K562 (cell line): ENCODE results near the gene HSD3B7. TPM values are rescaled to one million over a fixed set of nuclear protein-coding genes. Genes with fewer than 3 reads are reported as not detected.

ENCODE experiments used
- BRD4 ChIP-seq: fragments of 200-600 bp; sonication (generic); IDR thresholded peaks from 2 replicates; pipeline ENCODE4 v1.6.1; 2017; ENCODE audit warnings: inconsistent platforms
- BRD9 ChIP-seq: fragments of 450-650 bp; IDR thresholded peaks from 2 replicates; pipeline ENCODE4 v1.6.1; 2018; ENCODE audit warnings: low read depth; ENCODE audit not compliant: partially characterized antibody
- CBX1 ChIP-seq: sonication (generic); IDR thresholded peaks from 2 replicates; pipeline ENCODE4 v1.6.1; 2016; ENCODE audit warnings: antibody characterized with exemption, low read depth, mild to moderate bottlenecking
- CREM ChIP-seq: IDR thresholded peaks from 2 replicates; pipeline ENCODE4 v1.6.1; 2014; ENCODE audit warnings: antibody characterized with exemption, low read depth
- E2F6 ChIP-seq, 2 experiments: IDR thresholded peaks; 2 replicates each; pipeline ENCODE4 v1.6.1; 2011; ENCODE audit warnings: borderline replicate concordance in 1 of 2, control low read depth in 1 of 2, low read depth in 1 of 2, low read length in 1 of 2, mild to moderate bottlenecking in 1 of 2, mixed read lengths in 1 of 2, moderate library complexity in 1 of 2; ENCODE audit not compliant: insufficient read depth in 1 of 2, insufficient read length in 1 of 2, poor library complexity in 1 of 2, severe bottlenecking in 1 of 2; ENCODE audit errors: extremely low read depth in 1 of 2
- FOXA3 ChIP-seq, 2 experiments: fragments of 450-650 bp in 1 of 2; sonication (generic) in 1 of 2; formaldehyde crosslinking; IDR thresholded peaks in 1 of 2; conservative IDR thresholded peaks in 1 of 2; 2 replicates each; pipeline versions ENCODE4 v1.4.0 to v1.8.0; 2020 to 2022; ENCODE audit warnings: mild to moderate bottlenecking in 2 of 2, missing genetic modification reagents in 1 of 2
- FOXP1 ChIP-seq: sonication (generic); formaldehyde crosslinking; IDR thresholded peaks from 2 replicates; pipeline ENCODE4 v1.8.0; 2022; ENCODE audit warnings: mild to moderate bottlenecking, missing genetic modification reagents
- LARP7 ChIP-seq: fragments of 450-650 bp; IDR thresholded peaks from 2 replicates; pipeline ENCODE4 v1.6.1; 2016
- MAFG ChIP-seq: fragments of 450-650 bp; conservative IDR thresholded peaks from 2 replicates; pipeline ENCODE4 v1.6.1; 2016; ENCODE audit warnings: missing genetic modification characterization, missing compliant biosample characterization
- MCM7 ChIP-seq, 2 experiments: fragments of 450-650 bp; IDR thresholded peaks; 2 replicates each; pipeline ENCODE4 v1.6.1; 2016 to 2018
- MYBL2 ChIP-seq, 2 experiments: fragments of 450-650 bp in 1 of 2; sonication (generic) in 1 of 2; formaldehyde crosslinking in 1 of 2; IDR thresholded peaks; 2 replicates each; pipeline versions ENCODE4 v1.6.1 to v1.8.1; 2017 to 2022; ENCODE audit warnings: borderline replicate concordance in 1 of 2, inconsistent platforms in 1 of 2, low read depth in 1 of 2, mild to moderate bottlenecking in 1 of 2, missing genetic modification reagents in 1 of 2, moderate library complexity in 1 of 2
- NFIC ChIP-seq: fragments of 450-650 bp; IDR thresholded peaks from 2 replicates; pipeline ENCODE4 v1.6.1; 2017; ENCODE audit warnings: mild to moderate bottlenecking, inconsistent platforms
- POLR2AphosphoS5 ChIP-seq: IDR thresholded peaks from 2 replicates; pipeline ENCODE4 v1.6.1; 2011; ENCODE audit warnings: mild to moderate bottlenecking, low read depth, low read length, moderate library complexity; ENCODE audit not compliant: control insufficient read depth, insufficient read depth
- TBL1XR1 ChIP-seq, 2 experiments: IDR thresholded peaks; 2 replicates each; pipeline ENCODE4 v1.6.1; 2012; ENCODE audit warnings: improper control_type of control experiment in 2 of 2, low read length in 2 of 2, mild to moderate bottlenecking in 1 of 2
- THRAP3 ChIP-seq: fragments of 450-650 bp; IDR thresholded peaks from 2 replicates; pipeline ENCODE4 v1.6.1; 2016; ENCODE audit warnings: mild to moderate bottlenecking, inconsistent platforms, borderline replicate concordance
- U2AF1 ChIP-seq: fragments of 200-400 bp; formaldehyde crosslinking; optimal IDR thresholded peaks from 2 replicates; pipeline ENCODE3; 2017; ENCODE audit warnings: mild to moderate bottlenecking, low read depth, low read length, moderate library complexity
- ZBED1 ChIP-seq: IDR thresholded peaks from 2 replicates; pipeline ENCODE4 v1.6.1; 2014
- polyA plus RNA-seq, 8 experiments: library from polyadenylated mRNA; depleted of rRNA in 4 of 8; stranded (reverse) in 5 of 8; unstranded in 3 of 8; fragments of >200 nt; fragmentation: Nextera tagmentation in 2 of 8; fragmentation: Illumina TruSeq in 1 of 8; extraction: Ambion mirVana in 2 of 8; extraction: Trizol in 1 of 8; gene quantifications; 2 replicates each; pipeline versions ENCODE4 v1.2.1 to v1.2.3, GENCODE V29; 2011 to 2014; ENCODE audit warnings: inconsistent platforms in 1 of 8, missing spikeins in 1 of 8
- total RNA-seq, 7 experiments: library from RNA; depleted of rRNA in 6 of 7; stranded (reverse); fragments of >200 nt in 6 of 7; fragmentation: Illumina TruSeq in 2 of 7; extraction: Trizol in 2 of 7; gene quantifications; 2 replicates each; pipeline versions ENCODE4 v1.2.1 to v1.2.3, GENCODE V29; 2011 to 2021; ENCODE audit warnings: low replicate concordance in 1 of 7
- TF ChIP-seq, protein P1 (sequence below): fragments of 250-450 bp; sonication (Bioruptor Pico); IDR thresholded peaks from 2 replicates; pipeline ENCODE4 v1.4.0; 2020; ENCODE audit warnings: mild to moderate bottlenecking, moderate library complexity
- TF ChIP-seq, protein P2 (sequence below): fragments of 250-450 bp; sonication (Bioruptor Pico); IDR thresholded peaks from 2 replicates; pipeline ENCODE4 v1.9.0; 2021; ENCODE audit warnings: mild to moderate bottlenecking, inconsistent platforms
- TF ChIP-seq, protein P3 (sequence below): fragments of 450-650 bp; formaldehyde crosslinking; IDR thresholded peaks from 2 replicates; pipeline ENCODE4 v1.4.0; 2020; ENCODE audit warnings: mild to moderate bottlenecking, moderate library complexity

HSD3B7 gene
- total and polyA plus RNA-seq, 9 of the 15 experiments (the other 6 are each of a cell fraction or from before 2014, with no cell fraction given): 5.4 to 49.1 (median 23.0) TPM

DNA sequence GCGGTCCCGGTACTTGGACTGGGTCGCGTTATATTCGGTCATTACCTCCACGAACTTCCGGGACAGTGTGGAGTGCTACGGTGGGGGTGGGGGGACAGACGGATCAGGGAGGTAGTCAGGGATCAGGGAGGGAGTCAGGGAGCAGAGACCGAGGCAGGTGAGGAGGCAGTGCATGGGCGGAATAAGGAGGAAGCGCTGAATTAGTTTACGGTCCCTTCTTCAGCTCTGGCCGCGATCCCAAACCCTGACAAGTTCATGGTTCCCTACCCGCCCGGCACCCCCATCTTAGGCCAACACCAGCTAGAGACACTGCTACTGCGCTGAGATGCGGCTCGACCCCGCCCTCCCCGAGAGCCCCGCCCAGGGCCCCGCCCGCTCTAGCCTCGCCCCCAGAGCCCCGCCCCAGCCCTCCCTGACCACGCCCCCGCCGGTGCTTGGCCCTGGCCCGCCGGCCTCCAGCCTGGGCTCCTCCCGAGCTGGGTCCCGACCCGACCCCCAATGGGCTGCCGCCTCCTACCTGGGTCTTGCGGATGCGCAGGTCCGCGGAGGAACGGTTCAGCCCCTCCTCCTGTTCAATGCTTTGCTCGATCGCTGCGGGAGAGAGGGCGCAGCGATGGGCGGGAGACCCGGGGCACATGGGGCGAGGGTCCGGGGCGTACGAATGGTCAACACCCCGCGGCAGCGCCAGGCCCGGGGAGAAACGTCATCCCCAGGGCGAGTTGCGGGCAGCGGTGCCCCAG lies 12.1 kb downstream of the HSD3B7 start (continued):
- TF ChIP-seq MYBL2 (IDR thresholded peaks at IDR 0.05; ENCODE audit: low read depth) (no peak), MYBL2 (CRISPR knock-in tag; IDR thresholded peaks at IDR 0.05; ENCODE audit: borderline replicate concordance) (no peak), FOXP1 (CRISPR knock-in tag) (no peak), POLR2AphosphoS5 (peak; percentile 84), FOXA3 (CRISPR knock-in tag; conservative IDR thresholded peaks at IDR 0.05 in 1 of 2, IDR thresholded peaks at IDR 0.05 in 1 of 2) (no peak), MAFG (tag) (no peak), MCM7 (IDR thresholded peaks at IDR 0.05) (no peak), U2AF1 (no peak), E2F6 (IDR thresholded peaks at IDR 0.05; ENCODE audit: borderline replicate concordance in 1 of 2, extremely low read depth in 1 of 2, insufficient read depth in 1 of 2, insufficient read length in 1 of 2, low read depth in 1 of 2, low read length in 1 of 2, poor library complexity in 1 of 2, severe bottlenecking in 1 of 2) (peak; percentile 15 to 41), NFIC (peak; percentile 65), ZBED1 (no peak), LARP7 (peak; percentile 92), THRAP3 (no peak), BRD9 (peak; percentile 52), CBX1 (peak; percentile 39; the same call in 1 of the 2 replicates), TBL1XR1 (IDR thresholded peaks at IDR 0.05; ENCODE audit: low read length in 2 of 2) (no peak), BRD4 (0 out of 2 replicates have a peak, but pooled peaks have one; percentile 24), CREM (peak; percentile 60)
- TF ChIP-seq, protein P1, sequence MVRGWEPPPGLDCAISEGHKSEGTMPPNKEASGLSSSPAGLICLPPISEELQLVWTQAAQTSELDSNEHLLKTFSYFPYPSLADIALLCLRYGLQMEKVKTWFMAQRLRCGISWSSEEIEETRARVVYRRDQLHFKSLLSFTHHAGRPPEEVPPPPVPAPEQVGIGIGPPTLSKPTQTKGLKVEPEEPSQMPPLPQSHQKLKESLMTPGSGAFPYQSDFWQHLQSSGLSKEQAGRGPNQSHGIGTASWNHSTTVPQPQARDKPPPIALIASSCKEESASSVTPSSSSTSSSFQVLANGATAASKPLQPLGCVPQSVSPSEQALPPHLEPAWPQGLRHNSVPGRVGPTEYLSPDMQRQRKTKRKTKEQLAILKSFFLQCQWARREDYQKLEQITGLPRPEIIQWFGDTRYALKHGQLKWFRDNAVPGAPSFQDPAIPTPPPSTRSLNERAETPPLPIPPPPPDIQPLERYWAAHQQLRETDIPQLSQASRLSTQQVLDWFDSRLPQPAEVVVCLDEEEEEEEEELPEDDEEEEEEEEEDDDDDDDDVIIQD (CRISPR knock-in tag): no peak
- TF ChIP-seq, protein P2, sequence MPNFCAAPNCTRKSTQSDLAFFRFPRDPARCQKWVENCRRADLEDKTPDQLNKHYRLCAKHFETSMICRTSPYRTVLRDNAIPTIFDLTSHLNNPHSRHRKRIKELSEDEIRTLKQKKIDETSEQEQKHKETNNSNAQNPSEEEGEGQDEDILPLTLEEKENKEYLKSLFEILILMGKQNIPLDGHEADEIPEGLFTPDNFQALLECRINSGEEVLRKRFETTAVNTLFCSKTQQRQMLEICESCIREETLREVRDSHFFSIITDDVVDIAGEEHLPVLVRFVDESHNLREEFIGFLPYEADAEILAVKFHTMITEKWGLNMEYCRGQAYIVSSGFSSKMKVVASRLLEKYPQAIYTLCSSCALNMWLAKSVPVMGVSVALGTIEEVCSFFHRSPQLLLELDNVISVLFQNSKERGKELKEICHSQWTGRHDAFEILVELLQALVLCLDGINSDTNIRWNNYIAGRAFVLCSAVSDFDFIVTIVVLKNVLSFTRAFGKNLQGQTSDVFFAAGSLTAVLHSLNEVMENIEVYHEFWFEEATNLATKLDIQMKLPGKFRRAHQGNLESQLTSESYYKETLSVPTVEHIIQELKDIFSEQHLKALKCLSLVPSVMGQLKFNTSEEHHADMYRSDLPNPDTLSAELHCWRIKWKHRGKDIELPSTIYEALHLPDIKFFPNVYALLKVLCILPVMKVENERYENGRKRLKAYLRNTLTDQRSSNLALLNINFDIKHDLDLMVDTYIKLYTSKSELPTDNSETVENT (CRISPR knock-in tag): 0 out of 2 replicates have a peak, but pooled peaks have one; percentile 60
- TF ChIP-seq, protein P3, sequence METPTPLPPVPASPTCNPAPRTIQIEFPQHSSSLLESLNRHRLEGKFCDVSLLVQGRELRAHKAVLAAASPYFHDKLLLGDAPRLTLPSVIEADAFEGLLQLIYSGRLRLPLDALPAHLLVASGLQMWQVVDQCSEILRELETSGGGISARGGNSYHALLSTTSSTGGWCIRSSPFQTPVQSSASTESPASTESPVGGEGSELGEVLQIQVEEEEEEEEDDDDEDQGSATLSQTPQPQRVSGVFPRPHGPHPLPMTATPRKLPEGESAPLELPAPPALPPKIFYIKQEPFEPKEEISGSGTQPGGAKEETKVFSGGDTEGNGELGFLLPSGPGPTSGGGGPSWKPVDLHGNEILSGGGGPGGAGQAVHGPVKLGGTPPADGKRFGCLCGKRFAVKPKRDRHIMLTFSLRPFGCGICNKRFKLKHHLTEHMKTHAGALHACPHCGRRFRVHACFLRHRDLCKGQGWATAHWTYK (CRISPR knock-in tag): no peak
